Measurements from ENCODE around the gene BMPR1B.

DNA sequence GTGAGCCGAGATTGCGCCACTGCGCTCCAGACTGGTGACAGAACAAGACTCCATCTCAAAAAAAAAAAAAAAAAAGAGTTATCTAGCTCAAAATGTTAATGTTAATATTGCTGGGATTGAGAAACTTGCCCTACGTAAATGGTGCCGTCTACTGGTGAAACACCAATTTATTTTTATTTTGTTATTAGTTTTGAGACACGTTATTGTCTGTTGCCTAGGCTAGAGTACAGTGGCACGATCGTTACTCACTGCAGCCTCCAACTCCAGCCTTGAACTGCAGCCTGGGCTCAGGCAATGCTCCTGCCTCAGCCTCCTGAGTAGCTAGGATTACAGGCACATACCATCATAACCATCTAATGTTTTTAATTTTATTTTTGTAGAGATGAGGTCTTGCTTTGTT, 262.8 kb downstream of the BMPR1B start:
- TF ChIP-seq, protein P1, sequence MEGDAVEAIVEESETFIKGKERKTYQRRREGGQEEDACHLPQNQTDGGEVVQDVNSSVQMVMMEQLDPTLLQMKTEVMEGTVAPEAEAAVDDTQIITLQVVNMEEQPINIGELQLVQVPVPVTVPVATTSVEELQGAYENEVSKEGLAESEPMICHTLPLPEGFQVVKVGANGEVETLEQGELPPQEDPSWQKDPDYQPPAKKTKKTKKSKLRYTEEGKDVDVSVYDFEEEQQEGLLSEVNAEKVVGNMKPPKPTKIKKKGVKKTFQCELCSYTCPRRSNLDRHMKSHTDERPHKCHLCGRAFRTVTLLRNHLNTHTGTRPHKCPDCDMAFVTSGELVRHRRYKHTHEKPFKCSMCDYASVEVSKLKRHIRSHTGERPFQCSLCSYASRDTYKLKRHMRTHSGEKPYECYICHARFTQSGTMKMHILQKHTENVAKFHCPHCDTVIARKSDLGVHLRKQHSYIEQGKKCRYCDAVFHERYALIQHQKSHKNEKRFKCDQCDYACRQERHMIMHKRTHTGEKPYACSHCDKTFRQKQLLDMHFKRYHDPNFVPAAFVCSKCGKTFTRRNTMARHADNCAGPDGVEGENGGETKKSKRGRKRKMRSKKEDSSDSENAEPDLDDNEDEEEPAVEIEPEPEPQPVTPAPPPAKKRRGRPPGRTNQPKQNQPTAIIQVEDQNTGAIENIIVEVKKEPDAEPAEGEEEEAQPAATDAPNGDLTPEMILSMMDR (IDR thresholded peaks at IDR 0.05; ENCODE audit: low read depth, low read length, missing input control), result no peak
- TF ChIP-seq, protein P2, sequence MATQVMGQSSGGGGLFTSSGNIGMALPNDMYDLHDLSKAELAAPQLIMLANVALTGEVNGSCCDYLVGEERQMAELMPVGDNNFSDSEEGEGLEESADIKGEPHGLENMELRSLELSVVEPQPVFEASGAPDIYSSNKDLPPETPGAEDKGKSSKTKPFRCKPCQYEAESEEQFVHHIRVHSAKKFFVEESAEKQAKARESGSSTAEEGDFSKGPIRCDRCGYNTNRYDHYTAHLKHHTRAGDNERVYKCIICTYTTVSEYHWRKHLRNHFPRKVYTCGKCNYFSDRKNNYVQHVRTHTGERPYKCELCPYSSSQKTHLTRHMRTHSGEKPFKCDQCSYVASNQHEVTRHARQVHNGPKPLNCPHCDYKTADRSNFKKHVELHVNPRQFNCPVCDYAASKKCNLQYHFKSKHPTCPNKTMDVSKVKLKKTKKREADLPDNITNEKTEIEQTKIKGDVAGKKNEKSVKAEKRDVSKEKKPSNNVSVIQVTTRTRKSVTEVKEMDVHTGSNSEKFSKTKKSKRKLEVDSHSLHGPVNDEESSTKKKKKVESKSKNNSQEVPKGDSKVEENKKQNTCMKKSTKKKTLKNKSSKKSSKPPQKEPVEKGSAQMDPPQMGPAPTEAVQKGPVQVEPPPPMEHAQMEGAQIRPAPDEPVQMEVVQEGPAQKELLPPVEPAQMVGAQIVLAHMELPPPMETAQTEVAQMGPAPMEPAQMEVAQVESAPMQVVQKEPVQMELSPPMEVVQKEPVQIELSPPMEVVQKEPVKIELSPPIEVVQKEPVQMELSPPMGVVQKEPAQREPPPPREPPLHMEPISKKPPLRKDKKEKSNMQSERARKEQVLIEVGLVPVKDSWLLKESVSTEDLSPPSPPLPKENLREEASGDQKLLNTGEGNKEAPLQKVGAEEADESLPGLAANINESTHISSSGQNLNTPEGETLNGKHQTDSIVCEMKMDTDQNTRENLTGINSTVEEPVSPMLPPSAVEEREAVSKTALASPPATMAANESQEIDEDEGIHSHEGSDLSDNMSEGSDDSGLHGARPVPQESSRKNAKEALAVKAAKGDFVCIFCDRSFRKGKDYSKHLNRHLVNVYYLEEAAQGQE (IDR thresholded peaks at IDR 0.05), result no peak
- no peak for TF ChIP-seq TAF1 (conservative IDR thresholded peaks at IDR 0.05)
- TF ChIP-seq, protein P3, sequence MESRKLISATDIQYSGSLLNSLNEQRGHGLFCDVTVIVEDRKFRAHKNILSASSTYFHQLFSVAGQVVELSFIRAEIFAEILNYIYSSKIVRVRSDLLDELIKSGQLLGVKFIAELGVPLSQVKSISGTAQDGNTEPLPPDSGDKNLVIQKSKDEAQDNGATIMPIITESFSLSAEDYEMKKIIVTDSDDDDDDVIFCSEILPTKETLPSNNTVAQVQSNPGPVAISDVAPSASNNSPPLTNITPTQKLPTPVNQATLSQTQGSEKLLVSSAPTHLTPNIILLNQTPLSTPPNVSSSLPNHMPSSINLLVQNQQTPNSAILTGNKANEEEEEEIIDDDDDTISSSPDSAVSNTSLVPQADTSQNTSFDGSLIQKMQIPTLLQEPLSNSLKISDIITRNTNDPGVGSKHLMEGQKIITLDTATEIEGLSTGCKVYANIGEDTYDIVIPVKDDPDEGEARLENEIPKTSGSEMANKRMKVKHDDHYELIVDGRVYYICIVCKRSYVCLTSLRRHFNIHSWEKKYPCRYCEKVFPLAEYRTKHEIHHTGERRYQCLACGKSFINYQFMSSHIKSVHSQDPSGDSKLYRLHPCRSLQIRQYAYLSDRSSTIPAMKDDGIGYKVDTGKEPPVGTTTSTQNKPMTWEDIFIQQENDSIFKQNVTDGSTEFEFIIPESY (IDR thresholded peaks at IDR 0.05), result no peak

All from liver (tissue), 3 donors.